ENCODE measurements around the gene MEMO1. TPM values are rescaled to one million over a fixed set of nuclear protein-coding genes. Genes with fewer than 3 reads are reported as not detected.

Gene MEMO1
- total and polyA plus RNA-seq, 9 of the 15 experiments (the other 6 are each of a cell fraction or from before 2014, with no cell fraction given): 22.1 to 87.7 (median 61.2) TPM

DNA sequence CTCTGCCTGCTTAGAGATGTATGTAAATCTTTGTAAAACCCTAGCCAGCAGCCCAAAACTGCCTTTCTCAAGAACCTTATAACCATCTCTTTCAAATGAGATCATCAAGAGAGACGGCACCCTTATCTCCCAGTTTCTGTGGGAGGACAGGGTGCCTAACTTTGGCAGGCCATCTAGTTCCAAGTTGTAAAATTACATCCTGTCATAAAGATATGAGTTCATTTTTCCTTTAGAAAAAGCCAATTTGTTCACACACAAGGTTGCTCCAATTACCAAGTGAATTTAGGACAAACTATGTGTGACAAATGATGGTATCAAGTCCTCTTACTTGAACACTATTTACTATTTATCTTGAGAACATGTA, 65.3 kb downstream of the MEMO1 start (continued):
- TF ChIP-seq, protein P1, sequence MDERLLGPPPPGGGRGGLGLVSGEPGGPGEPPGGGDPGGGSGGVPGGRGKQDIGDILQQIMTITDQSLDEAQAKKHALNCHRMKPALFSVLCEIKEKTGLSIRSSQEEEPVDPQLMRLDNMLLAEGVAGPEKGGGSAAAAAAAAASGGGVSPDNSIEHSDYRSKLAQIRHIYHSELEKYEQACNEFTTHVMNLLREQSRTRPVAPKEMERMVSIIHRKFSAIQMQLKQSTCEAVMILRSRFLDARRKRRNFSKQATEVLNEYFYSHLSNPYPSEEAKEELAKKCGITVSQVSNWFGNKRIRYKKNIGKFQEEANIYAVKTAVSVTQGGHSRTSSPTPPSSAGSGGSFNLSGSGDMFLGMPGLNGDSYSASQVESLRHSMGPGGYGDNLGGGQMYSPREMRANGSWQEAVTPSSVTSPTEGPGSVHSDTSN (CRISPR knock-in tag; IDR thresholded peaks at IDR 0.05; ENCODE audit: low read depth): no peak
- TF ChIP-seq, protein P1 (tag; conservative IDR thresholded peaks at IDR 0.05; ENCODE audit: low read depth): no peak
- TF ChIP-seq, protein P2, sequence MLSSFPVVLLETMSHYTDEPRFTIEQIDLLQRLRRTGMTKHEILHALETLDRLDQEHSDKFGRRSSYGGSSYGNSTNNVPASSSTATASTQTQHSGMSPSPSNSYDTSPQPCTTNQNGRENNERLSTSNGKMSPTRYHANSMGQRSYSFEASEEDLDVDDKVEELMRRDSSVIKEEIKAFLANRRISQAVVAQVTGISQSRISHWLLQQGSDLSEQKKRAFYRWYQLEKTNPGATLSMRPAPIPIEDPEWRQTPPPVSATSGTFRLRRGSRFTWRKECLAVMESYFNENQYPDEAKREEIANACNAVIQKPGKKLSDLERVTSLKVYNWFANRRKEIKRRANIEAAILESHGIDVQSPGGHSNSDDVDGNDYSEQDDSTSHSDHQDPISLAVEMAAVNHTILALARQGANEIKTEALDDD (IDR thresholded peaks at IDR 0.05): peak; percentile 97
- TF ChIP-seq, protein P3, sequence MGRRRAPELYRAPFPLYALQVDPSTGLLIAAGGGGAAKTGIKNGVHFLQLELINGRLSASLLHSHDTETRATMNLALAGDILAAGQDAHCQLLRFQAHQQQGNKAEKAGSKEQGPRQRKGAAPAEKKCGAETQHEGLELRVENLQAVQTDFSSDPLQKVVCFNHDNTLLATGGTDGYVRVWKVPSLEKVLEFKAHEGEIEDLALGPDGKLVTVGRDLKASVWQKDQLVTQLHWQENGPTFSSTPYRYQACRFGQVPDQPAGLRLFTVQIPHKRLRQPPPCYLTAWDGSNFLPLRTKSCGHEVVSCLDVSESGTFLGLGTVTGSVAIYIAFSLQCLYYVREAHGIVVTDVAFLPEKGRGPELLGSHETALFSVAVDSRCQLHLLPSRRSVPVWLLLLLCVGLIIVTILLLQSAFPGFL (CRISPR knock-in tag; IDR thresholded peaks at IDR 0.05): no peak
- TF ChIP-seq RNF2 (IDR thresholded peaks at IDR 0.05) (no peak), ETV1 (tag; conservative IDR thresholded peaks at IDR 0.05; ENCODE audit: low read depth) (peak; percentile 73), HEY1 (CRISPR knock-in tag; IDR thresholded peaks at IDR 0.05; ENCODE audit: borderline replicate concordance) (no peak), CTBP1 (IDR thresholded peaks at IDR 0.05; ENCODE audit: borderline replicate concordance) (peak; percentile 49; the same call in 1 of the 2 replicates), ILK (tag; IDR thresholded peaks at IDR 0.05; ENCODE audit: borderline replicate concordance, low read depth) (no peak), TCF3 (CRISPR knock-in tag; IDR thresholded peaks at IDR 0.05) (0 out of 2 replicates have a peak, but pooled peaks have one; percentile 6), ZNF121 (CRISPR knock-in tag; conservative IDR thresholded peaks at IDR 0.05) (no peak), U2AF1 (optimal IDR thresholded peaks at IDR 0.05; ENCODE audit: low read depth, low read length) (no peak), HNRNPH1 (optimal IDR thresholded peaks at IDR 0.05; ENCODE audit: low read depth, low read length) (no peak), ZNF561 (CRISPR knock-in tag; conservative IDR thresholded peaks at IDR 0.05) (no peak), ZNF174 (CRISPR knock-in tag; IDR thresholded peaks at IDR 0.05) (no peak), ESRRB (CRISPR knock-in tag; IDR thresholded peaks at IDR 0.05; ENCODE audit: borderline replicate concordance) (no peak), THRAP3 (IDR thresholded peaks at IDR 0.05; ENCODE audit: borderline replicate concordance) (no peak), FOXP1 (CRISPR knock-in tag; IDR thresholded peaks at IDR 0.05) (no peak), ZFP30 (CRISPR knock-in tag; IDR thresholded peaks at IDR 0.05; ENCODE audit: borderline replicate concordance) (no peak)
- TF ChIP-seq, protein P4, sequence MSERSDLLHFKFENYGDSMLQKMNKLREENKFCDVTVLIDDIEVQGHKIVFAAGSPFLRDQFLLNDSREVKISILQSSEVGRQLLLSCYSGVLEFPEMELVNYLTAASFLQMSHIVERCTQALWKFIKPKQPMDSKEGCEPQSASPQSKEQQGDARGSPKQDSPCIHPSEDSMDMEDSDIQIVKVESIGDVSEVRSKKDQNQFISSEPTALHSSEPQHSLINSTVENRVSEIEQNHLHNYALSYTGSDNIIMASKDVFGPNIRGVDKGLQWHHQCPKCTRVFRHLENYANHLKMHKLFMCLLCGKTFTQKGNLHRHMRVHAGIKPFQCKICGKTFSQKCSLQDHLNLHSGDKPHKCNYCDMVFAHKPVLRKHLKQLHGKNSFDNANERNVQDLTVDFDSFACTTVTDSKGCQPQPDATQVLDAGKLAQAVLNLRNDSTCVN (CRISPR knock-in tag; IDR thresholded peaks at IDR 0.05): no peak
- TF ChIP-seq, protein P5, sequence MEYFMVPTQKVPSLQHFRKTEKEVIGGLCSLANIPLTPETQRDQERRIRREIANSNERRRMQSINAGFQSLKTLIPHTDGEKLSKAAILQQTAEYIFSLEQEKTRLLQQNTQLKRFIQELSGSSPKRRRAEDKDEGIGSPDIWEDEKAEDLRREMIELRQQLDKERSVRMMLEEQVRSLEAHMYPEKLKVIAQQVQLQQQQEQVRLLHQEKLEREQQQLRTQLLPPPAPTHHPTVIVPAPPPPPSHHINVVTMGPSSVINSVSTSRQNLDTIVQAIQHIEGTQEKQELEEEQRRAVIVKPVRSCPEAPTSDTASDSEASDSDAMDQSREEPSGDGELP (CRISPR knock-in tag; IDR thresholded peaks at IDR 0.05; ENCODE audit: borderline replicate concordance): no peak
- TF ChIP-seq, protein P6, sequence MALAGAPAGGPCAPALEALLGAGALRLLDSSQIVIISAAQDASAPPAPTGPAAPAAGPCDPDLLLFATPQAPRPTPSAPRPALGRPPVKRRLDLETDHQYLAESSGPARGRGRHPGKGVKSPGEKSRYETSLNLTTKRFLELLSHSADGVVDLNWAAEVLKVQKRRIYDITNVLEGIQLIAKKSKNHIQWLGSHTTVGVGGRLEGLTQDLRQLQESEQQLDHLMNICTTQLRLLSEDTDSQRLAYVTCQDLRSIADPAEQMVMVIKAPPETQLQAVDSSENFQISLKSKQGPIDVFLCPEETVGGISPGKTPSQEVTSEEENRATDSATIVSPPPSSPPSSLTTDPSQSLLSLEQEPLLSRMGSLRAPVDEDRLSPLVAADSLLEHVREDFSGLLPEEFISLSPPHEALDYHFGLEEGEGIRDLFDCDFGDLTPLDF (CRISPR knock-in tag; IDR thresholded peaks at IDR 0.05): no peak
